ENCODE results near the gene COL16A1. TPM values are rescaled to one million over a fixed set of nuclear protein-coding genes. Genes with fewer than 3 reads are reported as not detected.
A peak's percentile ranks its signal among the peaks of the same experiment; 100 is the strongest.

Gene COL16A1
- total RNA-seq, 3 donors from 2014 or later, result 11.2 to 62.9 (median 19.3) TPM

DNA sequence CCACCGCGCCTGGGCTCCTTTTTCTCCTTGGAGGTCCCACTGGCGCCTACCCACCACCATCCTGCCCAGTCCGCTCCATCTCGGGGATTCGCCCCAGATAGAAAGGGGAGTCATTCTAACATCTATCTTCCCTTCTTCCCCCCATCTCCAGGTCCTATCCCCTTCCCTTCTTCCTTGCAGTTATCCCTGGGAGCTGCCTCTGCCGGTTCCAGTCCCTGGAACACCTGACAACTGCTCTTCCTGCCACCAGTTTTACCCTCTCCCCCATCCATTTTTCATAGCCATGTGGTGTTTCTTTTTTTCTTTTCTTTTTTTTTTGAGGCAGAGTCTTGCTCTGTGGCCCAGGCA is 12.0 kb upstream of the COL16A1 start:
- Histone ChIP-seq H3K9me3 (no peaks in the 10 kb centered on the region), H3K4me3 (no peak overlapping the region), H3K36me3 (ENCODE audit: low read depth) (no peaks in the 10 kb centered on the region), H3K4me1 (ENCODE audit: low read depth) (peaks cover 20% of the 10 kb centered on the region)
- intact Hi-C loops (cut with DNase I, micrococcal nuclease), result no loop called here
- DNase-seq, result no peak
- ATAC-seq, result no peak
- TF ChIP-seq, protein P1, sequence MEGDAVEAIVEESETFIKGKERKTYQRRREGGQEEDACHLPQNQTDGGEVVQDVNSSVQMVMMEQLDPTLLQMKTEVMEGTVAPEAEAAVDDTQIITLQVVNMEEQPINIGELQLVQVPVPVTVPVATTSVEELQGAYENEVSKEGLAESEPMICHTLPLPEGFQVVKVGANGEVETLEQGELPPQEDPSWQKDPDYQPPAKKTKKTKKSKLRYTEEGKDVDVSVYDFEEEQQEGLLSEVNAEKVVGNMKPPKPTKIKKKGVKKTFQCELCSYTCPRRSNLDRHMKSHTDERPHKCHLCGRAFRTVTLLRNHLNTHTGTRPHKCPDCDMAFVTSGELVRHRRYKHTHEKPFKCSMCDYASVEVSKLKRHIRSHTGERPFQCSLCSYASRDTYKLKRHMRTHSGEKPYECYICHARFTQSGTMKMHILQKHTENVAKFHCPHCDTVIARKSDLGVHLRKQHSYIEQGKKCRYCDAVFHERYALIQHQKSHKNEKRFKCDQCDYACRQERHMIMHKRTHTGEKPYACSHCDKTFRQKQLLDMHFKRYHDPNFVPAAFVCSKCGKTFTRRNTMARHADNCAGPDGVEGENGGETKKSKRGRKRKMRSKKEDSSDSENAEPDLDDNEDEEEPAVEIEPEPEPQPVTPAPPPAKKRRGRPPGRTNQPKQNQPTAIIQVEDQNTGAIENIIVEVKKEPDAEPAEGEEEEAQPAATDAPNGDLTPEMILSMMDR (IDR thresholded peaks at IDR 0.05), result no peak

DNA sequence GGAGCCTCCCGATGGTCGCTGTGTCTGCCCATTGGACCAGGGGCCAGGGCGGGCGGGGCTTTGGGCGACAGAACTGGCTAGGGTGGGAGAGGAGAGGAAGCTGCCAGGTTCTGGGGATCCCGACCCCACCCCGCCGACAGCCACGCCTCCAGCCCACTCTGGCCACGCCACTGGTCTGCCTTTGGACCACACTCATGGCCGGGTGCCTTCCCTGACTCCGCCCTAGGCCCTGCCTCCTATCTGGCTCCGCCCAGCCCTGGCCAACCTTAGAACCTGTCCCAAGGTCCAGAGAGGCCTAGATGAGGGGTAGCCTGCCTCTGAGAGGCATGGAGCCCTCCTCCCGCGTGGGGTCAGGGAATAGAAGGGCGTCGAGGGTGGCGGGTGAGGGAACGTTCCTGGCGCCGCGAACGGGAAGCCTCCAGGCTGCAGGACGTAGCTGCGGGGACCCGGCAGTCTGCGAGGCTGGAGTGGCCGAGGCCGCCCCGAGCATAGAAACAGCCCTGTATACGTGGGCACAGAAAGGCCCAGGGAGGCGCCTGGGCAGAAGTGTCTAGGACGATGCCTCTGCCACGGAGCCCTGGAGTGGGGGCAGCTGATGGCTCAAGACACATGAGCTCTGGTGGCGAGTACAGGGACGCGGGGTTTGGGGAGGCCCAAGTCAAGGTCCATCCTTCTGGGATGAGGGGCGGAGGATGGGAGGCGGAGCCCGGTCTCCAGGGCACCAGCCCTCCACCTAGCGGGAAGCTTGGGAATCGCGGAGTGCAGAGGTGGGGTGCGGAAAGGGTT is 11.5 kb upstream of the COL16A1 start:
- ATAC-seq (peak; percentile 93), DNase-seq (peak; percentile 89 to 95 (median 93))
- TF ChIP-seq, protein P1 (IDR thresholded peaks at IDR 0.05), result peak; percentile 87
- no peaks in the 10 kb centered on the region for H3K9me3 ChIP-seq
- peak overlapping the region; percentile 10 for H3K4me3 ChIP-seq
- peaks cover 20% of the 10 kb centered on the region for H3K4me1 ChIP-seq (ENCODE audit: low read depth)
- no peaks in the 10 kb centered on the region for H3K36me3 ChIP-seq (ENCODE audit: low read depth)
- intact Hi-C loops (cut with DNase I, micrococcal nuclease), result no loop called here

DNA sequence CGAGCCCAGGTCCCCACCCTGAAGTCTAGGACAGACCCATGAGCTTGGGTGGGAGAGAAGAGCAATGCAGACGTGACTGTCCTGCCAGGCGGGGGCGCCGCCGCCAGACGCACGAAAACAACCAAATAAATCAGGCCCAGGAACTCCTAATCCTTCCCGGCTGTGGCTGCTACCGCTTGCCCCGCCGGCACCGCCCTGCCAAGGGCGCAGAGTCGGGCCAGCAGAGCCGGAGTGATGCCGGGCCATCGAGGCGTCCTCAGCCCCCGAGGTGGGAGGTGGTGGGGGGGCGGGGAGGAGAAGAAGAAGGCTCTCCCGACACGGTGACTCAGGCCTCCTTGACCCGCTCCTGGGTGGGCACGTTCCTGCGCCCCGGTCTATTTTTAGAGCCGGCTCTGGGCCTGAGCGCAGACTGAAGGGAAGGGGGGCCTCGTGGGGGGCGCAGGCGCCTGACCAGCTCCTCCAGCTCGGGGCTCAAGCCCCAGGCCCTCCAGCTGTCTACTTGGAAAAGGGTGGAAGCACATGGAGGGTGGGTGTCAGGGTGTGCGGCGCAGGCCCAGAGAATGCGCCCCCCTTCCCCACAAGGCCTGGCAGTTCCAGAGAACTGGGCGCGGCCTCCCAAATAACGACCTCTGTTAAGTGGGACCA is 10.7 kb upstream of the COL16A1 start:
- ATAC-seq (peak; percentile 45), DNase-seq (peak; percentile 61 to 79 (median 73))
- Histone ChIP-seq H3K4me1 (ENCODE audit: low read depth) (peaks cover 20% of the 10 kb centered on the region), H3K9me3 (no peaks in the 10 kb centered on the region), H3K36me3 (ENCODE audit: low read depth) (no peaks in the 10 kb centered on the region), H3K4me3 (peak overlapping the region; percentile 10)
- intact Hi-C loops (cut with DNase I, micrococcal nuclease), result no loop called here
- TF ChIP-seq, protein P1 (IDR thresholded peaks at IDR 0.05), result no peak

DNA sequence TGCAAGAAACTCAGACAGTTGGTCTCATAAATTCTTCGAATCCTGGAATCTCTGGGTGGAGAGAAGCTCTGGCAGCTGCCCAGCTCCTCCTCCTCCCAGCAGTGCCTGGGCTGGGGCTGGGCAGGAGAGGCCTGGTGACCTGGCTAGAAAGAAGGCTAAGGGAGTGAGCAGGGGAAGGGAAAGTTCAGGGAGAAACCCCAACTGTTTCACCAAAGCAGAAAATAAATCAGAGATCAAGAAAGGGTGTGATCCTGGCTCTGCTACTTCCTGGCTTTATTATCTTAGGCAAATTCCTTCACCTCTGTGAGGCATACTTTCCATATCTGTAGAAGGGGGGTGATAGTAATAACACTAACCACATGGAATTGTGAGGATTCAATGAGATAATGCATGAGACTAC is 8.8 kb upstream of the COL16A1 start:
- DNase-seq (peak; percentile 67 to 75 (median 72)), ATAC-seq (peak; percentile 36)
- Histone ChIP-seq H3K4me1 (ENCODE audit: low read depth) (peaks cover 20% of the 10 kb centered on the region), H3K4me3 (no peak overlapping the region), H3K36me3 (ENCODE audit: low read depth) (no peaks in the 10 kb centered on the region), H3K9me3 (no peaks in the 10 kb centered on the region)
- intact Hi-C loops (cut with DNase I, micrococcal nuclease), result no loop called here
- TF ChIP-seq, protein P1 (IDR thresholded peaks at IDR 0.05), result no peak

DNA sequence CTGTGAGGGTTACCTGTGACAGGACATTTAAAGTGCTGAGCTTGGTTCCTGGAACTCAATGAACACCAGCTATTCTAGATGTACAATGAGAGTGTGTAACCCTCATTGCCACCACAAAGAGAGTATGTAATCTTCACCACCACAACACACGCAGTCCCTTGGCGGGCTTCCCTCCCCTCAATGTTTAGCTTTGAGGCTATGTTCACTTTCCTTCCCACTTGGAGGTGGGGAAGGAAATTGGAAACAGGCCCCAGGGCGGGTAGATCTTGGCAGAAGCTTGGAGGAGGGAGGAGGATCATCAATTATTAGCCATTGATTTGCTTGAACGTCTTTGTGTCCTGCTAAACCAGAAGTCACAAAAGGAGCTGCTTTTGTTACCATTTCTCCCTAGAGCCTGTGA is 8.3 kb upstream of the COL16A1 start:
- ATAC-seq, result no peak
- peaks cover 20% of the 10 kb centered on the region for H3K4me1 ChIP-seq (ENCODE audit: low read depth)
- intact Hi-C loops (cut with DNase I, micrococcal nuclease), result no loop called here
- DNase-seq, result no peak
- TF ChIP-seq, protein P1 (IDR thresholded peaks at IDR 0.05), result no peak
- H3K9me3 ChIP-seq, result no peaks in the 10 kb centered on the region
- no peak overlapping the region for H3K4me3 ChIP-seq
- H3K36me3 ChIP-seq (ENCODE audit: low read depth), result no peaks in the 10 kb centered on the region
